GM23248 (cell line): Measurements from ENCODE around the gene UBL3. TPM values are rescaled to one million over a fixed set of nuclear protein-coding genes. Genes with fewer than 3 reads are reported as not detected.

Experiments
- DNase-seq: peaks from one replicate; pipeline ENCODE4 v3.0.0-alpha.2; 2015
- H2AFZ ChIP-seq: fragments of 200-600 bp; sonication (generic); 2 replicates; pipeline ENCODE4 v1.6.1; 2016; ENCODE audit warnings: antibody characterized with exemption
- H3F3A ChIP-seq: fragments of 200-600 bp; sonication (generic); 2 replicates; pipeline ENCODE4 v1.6.1; 2016; ENCODE audit warnings: mild to moderate bottlenecking, antibody characterized with exemption, mixed run types; ENCODE audit not compliant: insufficient read depth
- H3K27ac ChIP-seq: fragments of 200-600 bp; sonication (generic); 2 replicates; pipeline ENCODE4 v1.5.1; 2016; ENCODE audit warnings: mild to moderate bottlenecking
- H3K27me3 ChIP-seq: fragments of 200-600 bp; sonication (generic); replicated peaks from 2 replicates; pipeline ENCODE4 v1.6.1; 2016; ENCODE audit warnings: mild to moderate bottlenecking; ENCODE audit not compliant: insufficient read depth
- H3K36me3 ChIP-seq: fragments of 200-600 bp; sonication (generic); 2 replicates; pipeline ENCODE4 v1.6.1; 2016; ENCODE audit warnings: low read depth, mild to moderate bottlenecking
- H3K4me1 ChIP-seq: fragments of 200-600 bp; sonication (generic); 2 replicates; pipeline ENCODE4 v1.6.1; 2016; ENCODE audit warnings: mild to moderate bottlenecking; ENCODE audit not compliant: insufficient read depth
- H3K4me2 ChIP-seq: fragments of 200-600 bp; sonication (generic); one replicate; pipeline ENCODE4 v1.6.1; 2016; ENCODE audit warnings: mild to moderate bottlenecking; ENCODE audit not compliant: unreplicated experiment
- H3K4me3 ChIP-seq: fragments of 200-600 bp; sonication (generic); 2 replicates; pipeline ENCODE4 v1.5.1; 2016; ENCODE audit warnings: mild to moderate bottlenecking
- H3K79me2 ChIP-seq: fragments of 200-600 bp; sonication (generic); 2 replicates; pipeline ENCODE4 v1.6.1; 2016; ENCODE audit warnings: mild to moderate bottlenecking; ENCODE audit not compliant: insufficient read depth
- H3K9ac ChIP-seq: fragments of 200-600 bp; sonication (generic); 2 replicates; pipeline ENCODE4 v1.6.1; 2016; ENCODE audit warnings: mild to moderate bottlenecking
- H3K9me2 ChIP-seq: fragments of 200-600 bp; sonication (generic); 2 replicates; pipeline ENCODE4 v1.6.1; 2016; ENCODE audit warnings: mixed run types, mild to moderate bottlenecking, moderate library complexity; ENCODE audit not compliant: insufficient read depth
- H3K9me3 ChIP-seq: fragments of 200-600 bp; sonication (generic); one replicate; pipeline ENCODE4 v1.6.1; 2017; ENCODE audit warnings: low read depth
- H4K20me1 ChIP-seq: fragments of 200-600 bp; sonication (generic); 2 replicates; pipeline ENCODE4 v1.6.0; 2016; ENCODE audit not compliant: insufficient read depth
- EZH2 ChIP-seq: fragments of 200-600 bp; sonication (generic); IDR thresholded peaks from 2 replicates; pipeline ENCODE4 v1.6.1; 2018; ENCODE audit warnings: antibody characterized with exemption, mild to moderate bottlenecking; ENCODE audit not compliant: insufficient read depth, poor library complexity, severe bottlenecking
- EZH2phosphoT487 ChIP-seq: fragments of 200-600 bp; sonication (generic); IDR thresholded peaks from 2 replicates; pipeline ENCODE4 v1.6.1; 2018; ENCODE audit warnings: antibody characterized with exemption, moderate library complexity, mild to moderate bottlenecking, low read depth; ENCODE audit not compliant: insufficient read depth
- WGBS, 2 experiments: methylation state at CpG; one replicate each; pipeline ENCODE4 v1.1.6; 2015 to 2017; ENCODE audit warnings: low lambda C conversion rate in 2 of 2, low coverage in 1 of 2; ENCODE audit errors: missing lambda C conversion rate in 2 of 2; 5-methylcytosine and 5-hydroxymethylcytosine counted together
- in situ Hi-C: fragments of 300-500 bp; cut with MboI; formaldehyde crosslinking; loops from 2 replicates; pipeline ENCODE4 v1.15.0; 2020
- polyA plus RNA-seq: library from polyadenylated mRNA; unstranded; fragments of >200 nt; fragmentation: Nextera tagmentation; extraction: Ambion mirVana; gene quantifications from 2 replicates; pipeline ENCODE4 v1.2.1, GENCODE V29; 2016
- total RNA-seq: library from RNA; depleted of rRNA; stranded (reverse); fragments of >200 nt; shearing (Covaris generic); gene quantifications from 2 replicates; pipeline ENCODE4 v1.2.3, GENCODE V29; 2014

The UBL3 gene
- total and polyA plus RNA-seq, 2 experiments from 2014 or later = 85.8 to 99.3 TPM

- no peak for DNase-seq
- Histone ChIP-seq H3K4me1 (peaks cover 6% of the 10 kb centered on the region; the same call in 1 of the 2 replicates), H3K27me3 (no peaks in the 10 kb centered on the region), H3K9me2 (no peaks in the 10 kb centered on the region), H3K4me3 (no peak overlapping the region), H3K9ac (no peak overlapping the region), H3K4me2 (no peak overlapping the region), H3K79me2 (no peaks in the 10 kb centered on the region), H3F3A (no peaks in the 10 kb centered on the region), H3K9me3 (no peaks in the 10 kb centered on the region), H3K36me3 (no peaks in the 10 kb centered on the region), H4K20me1 (no peaks in the 10 kb centered on the region), H2AFZ (no peak overlapping the region), H3K27ac (no peak overlapping the region)
- 89 to 90% methylated on average over 1 of the region's 1 CpG for WGBS, 2 experiments
- in situ Hi-C loops = no loop called here
- TF ChIP-seq EZH2 (no peak), EZH2phosphoT487 (no peak)
Observed at GRCh38 chr13:29885989-29886388, 35.6 kb upstream of the UBL3 start.

GRCh38 chr13:29884671-29885430, 34.4 kb upstream of the UBL3 start:
- TF ChIP-seq EZH2 (no peak), EZH2phosphoT487 (no peak)
- Histone ChIP-seq H3K36me3 (no peaks in the 10 kb centered on the region), H3K4me1 (peaks cover 6% of the 10 kb centered on the region; the same call in 1 of the 2 replicates), H3K27me3 (no peaks in the 10 kb centered on the region), H3K79me2 (no peaks in the 10 kb centered on the region), H2AFZ (peak overlapping the region; percentile 21; the same call in 1 of the 2 replicates), H3K4me2 (no peak overlapping the region), H3K27ac (no peak overlapping the region), H3K9ac (no peak overlapping the region), H3F3A (no peaks in the 10 kb centered on the region), H3K4me3 (no peak overlapping the region), H4K20me1 (no peaks in the 10 kb centered on the region), H3K9me3 (no peaks in the 10 kb centered on the region), H3K9me2 (no peaks in the 10 kb centered on the region)
- peak; percentile 33 for DNase-seq
- WGBS, 2 experiments = 56 to 60% methylated on average over 7 of the region's 7 CpGs
- in situ Hi-C loops = no loop called here

- Histone ChIP-seq H3K27ac (no peak overlapping the region), H3K9me2 (no peaks in the 10 kb centered on the region), H3K9me3 (no peaks in the 10 kb centered on the region), H3K9ac (no peak overlapping the region), H3F3A (no peaks in the 10 kb centered on the region), H4K20me1 (no peaks in the 10 kb centered on the region), H3K4me3 (no peak overlapping the region), H3K79me2 (no peaks in the 10 kb centered on the region), H3K27me3 (no peaks in the 10 kb centered on the region), H3K4me2 (no peak overlapping the region), H2AFZ (no peak overlapping the region), H3K4me1 (peaks cover 6% of the 10 kb centered on the region; the same call in 1 of the 2 replicates), H3K36me3 (no peaks in the 10 kb centered on the region)
- in situ Hi-C loops = no loop called here
- DNase-seq = no peak
- 74 to 76% methylated on average over 6 of the region's 6 CpGs for WGBS, 2 experiments
- no peak for TF ChIP-seq EZH2
- no peak for TF ChIP-seq EZH2phosphoT487
Observed at GRCh38 chr13:29883941-29884518, 33.6 kb upstream of the UBL3 start.

GRCh38 chr13:29882076-29882475, 31.7 kb upstream of the UBL3 start:
- Histone ChIP-seq H3K9me3 (no peaks in the 10 kb centered on the region), H2AFZ (no peak overlapping the region), H3F3A (no peaks in the 10 kb centered on the region), H3K4me3 (no peak overlapping the region), H4K20me1 (no peaks in the 10 kb centered on the region), H3K79me2 (no peaks in the 10 kb centered on the region), H3K36me3 (no peaks in the 10 kb centered on the region), H3K27me3 (no peaks in the 10 kb centered on the region), H3K27ac (no peak overlapping the region), H3K9me2 (no peaks in the 10 kb centered on the region), H3K4me1 (no peaks in the 10 kb centered on the region), H3K9ac (no peak overlapping the region), H3K4me2 (no peak overlapping the region)
- WGBS, 2 experiments = 50 to 61% methylated on average over 1 of the region's 1 CpG
- no peak for DNase-seq
- in situ Hi-C loops = no loop called here
- no peak for TF ChIP-seq EZH2
- no peak for TF ChIP-seq EZH2phosphoT487
